OCI-M2 (cell line): Measurements from ENCODE around the gene EDN2.

Experiments used
- DNase-seq: peaks from one replicate; lab custom pipeline; 2025; ENCODE audit not compliant: unreplicated experiment; lab: John Stamatoyannopoulos, UW

EDN2 gene

GRCh38 chr1:41440321-41441085, 44.0 kb downstream of the EDN2 start:
- DNase-seq: no peak

- no peak for DNase-seq
Measured at GRCh38 chr1:41439234-41439633, 45.2 kb downstream of the EDN2 start.

GRCh38 chr1:41438711-41439110, 45.8 kb downstream of the EDN2 start:
- DNase-seq: no peak

- DNase-seq: no peak
Measured at GRCh38 chr1:41437011-41437355, 47.5 kb downstream of the EDN2 start.

- DNase-seq: no peak
Measured at GRCh38 chr1:41436281-41437010, 48.0 kb downstream of the EDN2 start.

- no peak for DNase-seq
Measured at GRCh38 chr1:41435570-41436178, 48.8 kb downstream of the EDN2 start.

GRCh38 chr1:41434748-41435449, 49.6 kb downstream of the EDN2 start:
- DNase-seq: no peak

GRCh38 chr1:41434306-41434705, 50.2 kb downstream of the EDN2 start:
- DNase-seq: no peak

GRCh38 chr1:41433501-41433900, 51.0 kb downstream of the EDN2 start:
- DNase-seq: no peak

- no peak for DNase-seq
Measured at GRCh38 chr1:41432481-41433280, 51.8 kb downstream of the EDN2 start.

- DNase-seq: no peak
Measured at GRCh38 chr1:41431490-41432350, 52.8 kb downstream of the EDN2 start.

- no peak for DNase-seq
Measured at GRCh38 chr1:41430582-41430981, 53.9 kb downstream of the EDN2 start.

- DNase-seq: no peak
Measured at GRCh38 chr1:41430069-41430468, 54.4 kb downstream of the EDN2 start.

- no peak for DNase-seq
Measured at GRCh38 chr1:41429641-41430035, 54.8 kb downstream of the EDN2 start.
